Hair follicle dermal papilla cell (primary cell): ENCODE results near the gene FGA. TPM values are rescaled to one million over a fixed set of nuclear protein-coding genes. Genes with fewer than 3 reads are reported as not detected.

Source experiments
- small RNA-seq: library from RNA; depleted of rRNA; stranded (forward); fragments of <200 nt; gene quantifications from one replicate; pipeline ENCODE3, GENCODE V24; 2012
- total RNA-seq: library from RNA; depleted of rRNA; stranded (reverse); fragments of >200 nt; gene quantifications from 2 replicates; pipeline ENCODE4 v1.2.3, GENCODE V29; 2012

The FGA gene
- not detected in 2 replicates for total RNA-seq

DNA sequence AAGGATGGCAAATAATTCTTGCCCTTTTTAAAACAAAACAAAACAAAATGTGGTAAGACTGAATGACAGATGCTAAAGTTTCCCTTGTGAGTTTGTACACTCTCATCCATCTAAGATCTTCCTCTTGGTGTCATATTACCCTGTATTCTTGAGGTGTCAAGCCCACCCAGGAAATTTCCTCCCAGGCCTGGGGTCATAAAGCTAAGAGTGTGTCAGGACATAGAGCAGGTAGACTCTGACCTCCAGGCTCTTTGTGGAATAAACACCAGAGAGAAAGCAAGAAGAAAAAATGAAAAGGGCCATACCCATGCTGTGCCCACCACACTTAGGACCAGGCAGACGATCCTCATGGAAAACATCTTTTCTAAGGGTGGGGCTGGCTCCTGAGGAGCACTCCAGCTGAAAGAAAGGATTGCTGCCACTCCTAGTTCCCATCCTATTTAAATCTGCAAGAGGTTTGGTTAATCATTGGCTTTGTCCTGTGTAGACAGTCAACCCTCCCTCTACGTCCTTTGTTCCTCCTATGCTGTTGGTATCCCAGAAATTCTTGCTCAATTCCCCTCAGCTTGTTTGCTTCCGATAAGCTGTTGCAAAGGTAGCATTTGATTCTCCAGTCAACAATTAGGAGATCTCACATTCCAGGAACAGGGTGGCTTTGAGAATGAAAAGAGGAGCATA is at the start of gene FGA:
Gene FGA (minus strand): TSS at position 414 of the 678 bp plus-strand sequence. CDS start 55 bp downstream, at position 359.

DNA sequence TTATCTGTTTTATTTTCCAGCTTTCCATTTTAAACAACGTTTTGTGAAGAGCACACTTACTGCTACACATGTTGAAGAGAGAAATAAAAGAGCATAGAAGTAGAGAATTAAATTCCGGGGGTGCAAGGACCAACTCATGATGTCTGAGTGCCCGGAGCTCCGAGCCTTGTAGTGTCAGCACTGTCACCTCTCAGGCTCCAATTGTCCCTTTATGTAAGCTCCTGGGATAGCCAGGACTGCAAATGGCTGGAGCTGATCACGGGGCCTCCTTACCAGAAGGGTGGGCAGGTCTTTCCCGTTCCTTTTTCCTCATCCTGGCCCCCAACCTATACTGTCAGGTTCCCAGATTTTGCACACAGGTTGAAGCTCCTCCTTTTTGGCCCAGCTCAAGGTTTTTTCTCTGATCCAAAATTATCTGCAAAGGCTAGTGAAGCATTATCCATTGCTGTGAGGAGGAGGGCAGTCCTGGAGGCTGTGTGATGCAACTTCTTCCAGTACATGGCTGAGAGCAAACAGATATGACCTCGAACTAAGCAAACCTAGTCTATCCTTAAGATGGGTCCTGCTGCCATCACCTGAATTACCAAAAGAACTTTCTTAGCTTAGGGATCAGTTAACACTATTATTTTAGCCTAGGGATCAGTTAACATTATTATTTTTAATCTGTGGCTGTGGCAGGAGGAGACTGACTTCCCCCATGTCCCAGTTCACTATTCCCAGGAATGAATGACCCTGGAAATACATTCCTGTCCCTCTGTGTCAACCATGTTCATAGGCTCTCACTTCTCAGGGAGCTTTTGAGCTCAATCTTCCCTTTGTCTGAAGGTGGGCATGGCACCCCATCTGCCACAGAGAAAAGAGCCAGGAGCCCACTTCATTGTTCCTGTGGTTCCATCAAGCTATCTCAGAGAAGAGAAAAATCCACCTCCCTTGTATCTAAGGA is 22.2 kb upstream of the FGA start, which contains the start of gene FGG:
Gene FGG (minus strand): TSS at position 185 of the 943 bp plus-strand sequence. CDS start 47 bp downstream, at position 138.

DNA sequence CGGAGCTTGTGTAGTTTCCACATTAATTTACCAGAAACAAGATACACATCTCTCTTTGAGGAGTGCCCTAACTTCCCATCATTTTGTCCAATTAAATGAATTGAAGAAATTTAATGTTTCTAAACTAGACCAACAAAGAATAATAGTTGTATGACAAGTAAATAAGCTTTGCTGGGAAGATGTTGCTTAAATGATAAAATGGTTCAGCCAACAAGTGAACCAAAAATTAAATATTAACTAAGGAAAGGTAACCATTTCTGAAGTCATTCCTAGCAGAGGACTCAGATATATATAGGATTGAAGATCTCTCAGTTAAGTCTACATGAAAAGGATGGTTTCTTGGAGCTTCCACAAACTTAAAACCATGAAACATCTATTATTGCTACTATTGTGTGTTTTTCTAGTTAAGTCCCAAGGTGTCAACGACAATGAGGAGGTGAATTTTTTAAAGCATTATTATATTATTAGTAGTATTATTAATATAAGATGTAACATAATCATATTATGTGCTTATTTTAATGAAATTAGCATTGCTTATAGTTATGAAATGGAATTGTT is 27.8 kb downstream of the FGA start, which contains the start of gene FGB:
Gene FGB (plus strand): TSS at position 315 of the 558 bp plus-strand sequence. CDS start 8 bp downstream, at position 323.

DNA sequence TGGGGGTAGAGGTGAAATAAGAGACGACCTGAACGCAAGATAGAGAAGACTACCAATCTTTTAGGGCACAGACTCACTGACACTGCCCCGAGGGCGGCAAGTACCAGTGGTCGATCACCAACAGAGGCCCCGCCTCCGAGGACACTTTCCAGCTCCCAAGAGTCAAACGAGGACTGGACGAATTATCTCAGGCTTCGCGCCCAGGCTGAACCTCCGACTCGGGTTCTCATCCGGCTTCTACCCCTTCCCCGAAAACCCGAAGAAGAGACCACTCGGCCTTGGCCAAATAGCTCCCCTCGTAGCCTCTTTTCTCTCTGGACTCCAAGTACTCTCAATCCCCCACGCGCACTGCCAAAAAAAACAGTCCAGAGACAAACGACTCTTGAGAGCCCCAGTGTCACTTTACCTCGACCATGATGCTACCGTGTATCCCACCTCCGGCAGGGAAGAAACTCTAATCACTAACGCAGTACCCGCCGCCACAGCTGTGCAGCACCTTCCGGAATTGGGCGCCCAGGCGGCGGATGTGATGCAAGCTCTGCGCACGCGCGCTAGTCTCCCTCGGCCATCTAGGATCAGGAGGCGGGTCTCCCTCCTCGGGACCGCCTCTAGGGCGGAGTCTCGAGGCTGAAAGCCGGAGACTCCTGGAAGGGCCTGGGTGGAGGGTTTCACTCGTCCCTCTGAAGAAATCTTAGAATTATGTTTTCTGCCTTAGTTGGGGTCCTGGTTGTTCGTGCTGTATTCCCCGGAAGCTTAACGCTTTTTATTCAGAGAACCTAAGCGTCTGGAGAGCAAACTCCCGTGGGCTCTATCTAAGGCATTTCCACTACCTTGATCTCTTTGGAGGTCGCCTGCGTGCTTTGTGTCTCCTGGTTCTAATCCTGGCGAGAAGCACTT is 40.4 kb downstream of the FGA start, which contains the start of gene PLRG1:
Gene PLRG1 (minus strand): TSS at position 507 of the 897 bp plus-strand sequence. CDS start 92 bp downstream, at position 415.

Small RNA genes lying within 50 kb of the gene (small RNA-seq; reads per million reads assigned to genes)
- gene RNU6-1285P = not detected

Other genes with a start within 250 kb of the FGA start
- not detected in 2 replicates for gene DCHS2, start 98.9 kb downstream of the FGA start, total RNA-seq
- gene PLRG1, start 40.3 kb downstream of the FGA start, total RNA-seq = 73.2 and 92.0 TPM in 2 replicates
- gene FGB, start 27.7 kb downstream of the FGA start, total RNA-seq = not detected in 2 replicates
- not detected in 2 replicates for gene FGG, start 21.9 kb upstream of the FGA start, total RNA-seq
- 0.12 TPM in 1 of 2 replicates, not detected in the other for gene LRAT, start 153.3 kb upstream of the FGA start, total RNA-seq
- gene RBM46, start 190.5 kb upstream of the FGA start, total RNA-seq = 0.12 and 0.16 TPM in 2 replicates